Fibroblast of lung (primary cell): ENCODE results near the gene SMARCD1.

Experiments used
- CTCF ChIP-seq, 2 donors: IDR thresholded peaks in 1 of 2; conservative IDR thresholded peaks in 1 of 2; 1 replicate in 1 of 2; 2 replicates in 1 of 2; pipeline ENCODE4 v1.5.1; 2011 to 2012; ENCODE audit warnings: low read length in 2 of 2, control low read depth in 1 of 2, inconsistent platforms in 1 of 2, low read depth in 1 of 2, mild to moderate bottlenecking in 1 of 2
- EZH2 ChIP-seq: IDR thresholded peaks from 2 replicates; pipeline ENCODE4 v1.5.1; 2012; ENCODE audit warnings: low read length, control low read depth, mild to moderate bottlenecking; ENCODE audit errors: missing control alignments

GRCh38 chr12:50072198-50072907, 12.8 kb upstream of the SMARCD1 start:
- TF ChIP-seq CTCF (conservative IDR thresholded peaks at IDR 0.05 in 1 of 2, IDR thresholded peaks at IDR 0.05 in 1 of 2; ENCODE audit: low read depth in 1 of 2, low read length in 2 of 2): no peak
- no peak for TF ChIP-seq EZH2
